Lower lobe of right lung (tissue), 2 donors: ENCODE measurements around the gene VAV2. TPM values are rescaled to one million over a fixed set of nuclear protein-coding genes. Genes with fewer than 3 reads are reported as not detected.
A peak's percentile ranks its signal among the peaks of the same experiment; 100 is the strongest.

ENCODE experiments used
- ATAC-seq, 2 donors: fragments of 200-7000 bp; cut with Tn5 transposase; one replicate each; pipeline ENCODE4 v1.9.1; 2020 to 2022; ENCODE audit warnings: mild to moderate bottlenecking in 2 of 2, moderate library complexity in 2 of 2
- DNase-seq: peaks from one replicate; pipeline ENCODE4 v3.0.0-alpha.2; 2020
- H3K27ac ChIP-seq: fragments of 200-600 bp; one replicate; pipeline ENCODE4 v1.8.0; 2022
- H3K27me3 ChIP-seq: fragments of 200-600 bp; one replicate; pipeline ENCODE4 v1.8.0; 2022; ENCODE audit warnings: low read depth
- H3K36me3 ChIP-seq: fragments of 200-600 bp; one replicate; pipeline ENCODE4 v1.8.0; 2022; ENCODE audit warnings: mild to moderate bottlenecking
- H3K4me1 ChIP-seq: fragments of 200-600 bp; one replicate; pipeline ENCODE4 v1.8.0; 2022
- H3K4me3 ChIP-seq: fragments of 200-600 bp; one replicate; pipeline ENCODE4 v1.8.0; 2022; ENCODE audit warnings: mild to moderate bottlenecking
- H3K9me3 ChIP-seq: fragments of 200-600 bp; one replicate; pipeline ENCODE4 v1.8.0; 2022
- CTCF ChIP-seq: fragments of 200-600 bp; IDR thresholded peaks from one replicate; pipeline ENCODE4 v1.8.0; 2022; ENCODE audit warnings: antibody characterized with exemption, mild to moderate bottlenecking
- intact Hi-C: fragments of 100-400 bp; cut with DNase I; formaldehyde crosslinking; loops from one replicate; pipeline ENCODE4 v1.11.0; 2022
- total RNA-seq: library from RNA; stranded (reverse); fragmentation: NEBNext Ultra II Directional; extraction: Animal tissue kit (Norgen Biotek cat#: 25700); gene quantifications from one replicate; pipeline ENCODE4 v1.2.1, GENCODE V29; 2021
- donor health status: DM: no; HTN: yes; CAD: no; lungs with severe emphysema.

The VAV2 gene
- total RNA-seq, 1 donor from 2014 or later = 26.9 TPM

GRCh38 chr9:133975511-133975910, 16.6 kb downstream of the VAV2 start:
- ATAC-seq = no peak
- Histone ChIP-seq H3K4me3 (no peak overlapping the region), H3K9me3 (no peaks in the 10 kb centered on the region), H3K27ac (no peak overlapping the region), H3K36me3 (no peaks in the 10 kb centered on the region), H3K4me1 (peaks cover 28% of the 10 kb centered on the region), H3K27me3 (no peaks in the 10 kb centered on the region)
- peak; percentile 6 for DNase-seq
- intact Hi-C loops = no loop called here
- no peak for TF ChIP-seq CTCF

GRCh38 chr9:133974631-133975341, 17.3 kb downstream of the VAV2 start:
- DNase-seq (peak; percentile 20), ATAC-seq (no peak)
- TF ChIP-seq CTCF = no peak
- Histone ChIP-seq H3K36me3 (no peaks in the 10 kb centered on the region), H3K4me1 (peaks cover 21% of the 10 kb centered on the region), H3K27me3 (no peaks in the 10 kb centered on the region), H3K9me3 (no peaks in the 10 kb centered on the region), H3K4me3 (no peak overlapping the region), H3K27ac (no peak overlapping the region)
- intact Hi-C loops = no loop called here

GRCh38 chr9:133973791-133974630, 18.1 kb downstream of the VAV2 start:
- intact Hi-C loops = no loop called here
- ATAC-seq (no peak), DNase-seq (peak; percentile 46)
- no peak overlapping the region for H3K4me3 ChIP-seq
- no peak for TF ChIP-seq CTCF
- H3K9me3 ChIP-seq = no peaks in the 10 kb centered on the region
- H3K27me3 ChIP-seq = no peaks in the 10 kb centered on the region
- no peaks in the 10 kb centered on the region for H3K36me3 ChIP-seq
- H3K4me1 ChIP-seq = peaks cover 13% of the 10 kb centered on the region
- H3K27ac ChIP-seq = no peak overlapping the region

- TF ChIP-seq CTCF = no peak
- H3K27ac ChIP-seq = no peak overlapping the region
- peak; percentile 25 for DNase-seq
- no peak overlapping the region for H3K4me3 ChIP-seq
- no peaks in the 10 kb centered on the region for H3K27me3 ChIP-seq
- peaks cover 5% of the 10 kb centered on the region for H3K4me1 ChIP-seq
- H3K36me3 ChIP-seq = no peaks in the 10 kb centered on the region
- intact Hi-C loops = no loop called here
- ATAC-seq = no peak
- no peaks in the 10 kb centered on the region for H3K9me3 ChIP-seq
Observed at GRCh38 chr9:133973111-133973790, 18.9 kb downstream of the VAV2 start.
